Retina (tissue), 1 donor: ENCODE data around the gene IRF6.

ENCODE experiments used
- DNase-seq: peaks from one replicate; pipeline ENCODE4 v3.0.0-alpha.2; 2016

The IRF6 gene

GRCh38 chr1:209805875-209806760 is at the start of gene IRF6:
TSS of gene IRF6 (minus strand) at chr1:209806142. CDS start at chr1:209801413, 4,729 bp downstream.
- DNase-seq, result peak; percentile 60

DNA sequence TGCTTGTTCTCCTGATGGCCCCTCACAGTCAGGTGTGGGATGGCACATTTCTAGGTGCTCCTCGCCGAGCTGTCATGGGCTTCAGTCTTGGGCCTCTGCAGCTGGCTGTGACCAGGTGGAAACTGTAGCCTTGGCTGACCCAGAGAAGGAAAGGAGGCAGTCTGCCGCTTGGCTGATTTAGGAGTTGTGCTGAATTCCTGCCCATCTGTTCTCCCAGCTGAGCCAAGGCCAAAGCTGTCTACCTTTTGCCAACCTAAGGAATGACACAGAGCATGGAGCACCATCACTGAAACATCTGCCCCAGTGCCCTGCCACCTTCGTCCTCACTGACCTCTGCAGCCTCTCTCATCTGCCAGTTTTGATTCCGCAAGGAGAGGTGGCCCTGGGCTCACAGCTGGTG is 49.7 kb upstream of the IRF6 start:
- no peak for DNase-seq

- DNase-seq, result no peak
Observed at GRCh38 chr1:209855006-209855405, 49.1 kb upstream of the IRF6 start.

DNA sequence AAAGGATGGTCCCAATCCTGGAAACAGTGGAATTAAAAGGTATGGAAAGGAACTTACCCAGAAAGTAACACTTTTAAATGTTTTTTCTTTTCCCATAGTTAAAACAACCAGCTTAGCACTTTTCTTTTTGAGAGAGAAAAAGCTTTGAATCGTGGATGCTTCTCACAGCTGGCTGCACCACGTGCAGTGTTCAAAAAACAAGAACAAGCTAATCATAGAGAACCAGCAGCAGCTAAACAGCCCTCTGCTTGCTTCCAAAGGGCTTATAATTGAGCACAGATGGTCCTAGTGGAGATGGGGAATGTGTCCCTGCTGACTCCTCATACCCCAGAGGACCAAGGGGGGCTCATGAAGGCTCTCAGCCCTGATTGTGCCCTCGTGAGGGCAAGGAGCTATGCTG is 48.3 kb upstream of the IRF6 start:
- DNase-seq, result no peak

DNA sequence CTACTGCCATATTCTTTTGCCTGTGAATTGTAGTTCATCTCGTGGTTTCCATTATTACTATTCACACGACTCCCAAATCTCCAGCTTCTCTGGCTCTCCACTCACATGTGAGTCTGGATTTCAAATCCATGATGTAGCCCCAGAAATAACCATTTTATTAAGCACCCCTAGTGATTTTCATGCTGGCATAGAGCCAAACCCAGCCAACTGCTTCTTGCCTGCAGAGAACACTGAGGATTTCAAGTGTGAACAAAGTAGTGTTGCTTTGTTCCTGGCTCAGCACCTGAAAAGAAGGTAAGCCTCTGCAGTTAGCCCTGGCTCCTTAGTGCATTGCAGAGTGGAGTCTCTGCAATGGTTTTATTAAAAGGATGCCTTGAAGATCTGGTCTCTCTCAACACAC is 47.7 kb upstream of the IRF6 start:
- DNase-seq, result no peak

DNA sequence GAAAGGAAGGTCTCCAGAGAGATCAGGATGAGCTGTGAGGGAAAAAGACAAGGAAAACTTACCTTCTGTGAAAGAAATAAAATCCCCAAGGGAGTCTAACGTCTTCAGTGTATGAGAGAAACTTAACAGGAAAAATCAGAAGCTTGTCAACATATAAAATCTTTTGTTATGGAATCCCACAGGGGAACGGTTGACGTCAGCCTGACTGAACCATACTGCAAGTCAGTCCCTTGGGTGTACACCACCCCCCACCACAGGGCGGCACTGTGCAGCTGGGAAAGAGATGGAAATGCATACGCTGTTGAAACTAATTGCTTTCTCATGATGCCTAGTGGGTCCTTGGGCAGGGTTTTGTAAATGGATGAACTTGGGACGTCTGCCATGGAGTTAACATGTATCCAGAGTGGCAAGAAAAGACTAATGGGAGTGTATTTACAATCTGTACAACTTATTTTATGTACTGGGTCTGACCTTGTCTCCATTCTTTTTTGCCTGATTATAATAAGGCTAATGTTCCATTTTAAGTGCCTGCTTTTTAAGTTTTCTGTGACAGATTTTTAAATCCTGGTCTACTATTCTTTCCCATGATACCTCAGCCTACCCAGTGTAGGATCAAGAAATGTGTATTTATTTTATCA is 44.5 kb upstream of the IRF6 start:
- DNase-seq, result peak; percentile 16

GRCh38 chr1:209849388-209849787 is 43.4 kb upstream of the IRF6 start:
- no peak for DNase-seq

- no peak for DNase-seq
Observed at GRCh38 chr1:209845408-209845725, 39.4 kb upstream of the IRF6 start.

DNA sequence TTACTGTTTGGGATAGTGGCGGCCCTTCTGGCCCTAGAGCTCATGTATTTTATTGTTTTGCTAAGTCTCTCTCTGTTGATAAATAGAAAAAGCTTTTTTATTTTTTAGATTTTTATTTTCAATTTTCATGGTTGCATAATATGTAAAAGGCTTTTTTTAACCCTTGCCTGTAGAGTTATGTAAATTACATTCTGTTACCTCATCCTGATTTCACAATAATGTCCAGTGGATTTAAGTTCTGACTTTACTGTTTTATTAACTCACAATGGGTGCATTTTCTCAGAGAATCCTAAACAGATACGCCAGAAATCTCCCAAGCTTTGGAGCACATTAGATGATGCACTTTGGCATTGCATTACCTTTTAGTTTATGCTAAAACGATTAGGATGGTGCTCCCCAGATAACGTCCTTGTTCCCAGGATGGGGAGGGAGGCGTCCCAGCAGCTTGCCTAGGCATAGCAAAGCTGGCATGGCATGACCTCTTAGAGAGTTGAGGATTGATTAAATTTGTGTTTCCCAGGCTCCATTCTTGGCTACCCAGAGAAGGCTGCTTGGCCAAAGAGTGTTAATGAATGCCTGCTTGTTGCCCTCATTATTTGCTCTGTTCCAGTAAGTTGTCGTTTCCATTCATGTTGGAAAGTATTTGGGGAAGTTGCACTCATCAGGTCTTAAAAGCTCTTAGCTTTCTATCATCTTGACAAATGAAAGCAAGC is 38.9 kb upstream of the IRF6 start:
- DNase-seq, result no peak

- no peak for DNase-seq
Observed at GRCh38 chr1:209840611-209841010, 34.7 kb upstream of the IRF6 start.

- no peak for DNase-seq
Observed at GRCh38 chr1:209839875-209840546, 34.1 kb upstream of the IRF6 start.

- no peak for DNase-seq
Observed at GRCh38 chr1:209838537-209838936, 32.6 kb upstream of the IRF6 start.

GRCh38 chr1:209837671-209838070 is 31.7 kb upstream of the IRF6 start:
- no peak for DNase-seq

DNA sequence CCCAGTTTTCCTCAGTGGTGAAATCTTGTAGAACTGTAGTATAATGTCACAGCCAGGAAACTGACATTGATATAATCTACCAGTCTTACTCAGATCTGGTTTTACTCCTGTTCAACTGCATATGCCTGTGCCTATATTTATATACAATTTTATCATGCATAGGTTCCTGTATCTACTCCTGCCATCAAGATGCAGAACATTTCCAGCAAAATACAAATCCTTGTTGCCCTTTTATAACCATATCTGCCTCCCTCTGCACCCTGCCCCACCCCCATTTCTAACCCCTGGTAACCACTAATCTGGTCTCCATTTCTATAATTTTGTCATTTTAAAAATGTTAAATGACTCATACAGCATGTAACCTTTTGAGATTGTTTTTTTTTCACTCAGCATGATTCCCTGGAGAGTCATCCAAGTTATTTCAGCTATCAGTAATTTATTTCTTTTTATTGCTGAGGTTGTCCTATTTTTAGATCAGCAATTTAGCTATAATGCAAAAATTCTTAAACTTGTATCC is 29.9 kb upstream of the IRF6 start:
- no peak for DNase-seq

GRCh38 chr1:209831615-209832014 is 25.7 kb upstream of the IRF6 start:
- no peak for DNase-seq

GRCh38 chr1:209830722-209831121 is 24.8 kb upstream of the IRF6 start:
- DNase-seq, result no peak

GRCh38 chr1:209829716-209830115 is 23.8 kb upstream of the IRF6 start:
- no peak for DNase-seq

DNA sequence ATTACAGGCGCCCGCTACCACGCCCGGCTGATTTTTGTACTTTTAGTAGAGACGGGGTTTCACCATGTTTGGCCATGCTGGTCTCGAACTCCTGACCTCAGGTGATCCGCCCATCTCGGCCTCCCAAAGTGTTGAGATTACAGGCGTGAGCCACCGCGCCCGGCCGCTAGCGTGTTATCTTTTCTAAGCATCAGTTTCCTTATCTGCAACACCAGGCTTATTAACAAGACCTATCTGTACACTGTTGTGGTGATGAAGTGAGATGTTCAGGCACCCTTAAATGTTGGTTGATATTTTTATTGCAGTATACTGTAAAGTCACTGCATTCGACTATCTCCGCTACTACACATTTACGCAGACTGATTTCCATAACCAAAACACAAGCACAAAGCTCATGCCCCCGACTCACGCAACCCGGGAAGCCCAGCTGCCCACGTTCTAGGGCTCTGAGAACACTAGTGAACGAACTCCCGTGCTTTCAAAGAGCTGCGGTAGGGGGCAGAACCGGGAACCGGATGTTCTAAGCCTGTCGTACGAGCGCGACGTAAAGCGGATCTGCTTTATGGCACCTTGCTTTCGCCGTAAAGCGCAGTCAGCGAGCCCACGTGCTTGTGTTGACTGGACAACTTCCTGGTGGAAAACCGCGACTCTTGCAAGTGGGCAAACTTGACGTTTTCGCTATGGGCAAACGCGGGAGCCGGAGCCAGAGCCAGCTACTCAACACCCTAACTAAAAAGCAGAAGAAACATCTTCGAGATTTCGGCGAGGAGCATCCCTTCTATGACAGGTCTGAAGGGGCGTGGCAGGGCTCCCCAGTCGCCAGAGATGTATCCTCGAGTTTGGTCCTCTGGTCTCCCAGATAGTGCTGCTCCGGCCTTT is 21.7 kb upstream of the IRF6 start, which contains the start of gene UTP25:
UTP25 (plus strand) TSS at position 589 of the 879 bp plus-strand sequence; CDS start at position 681, 92 bp downstream.
- peak; percentile 96 for DNase-seq

GRCh38 chr1:209825591-209826434 is 19.9 kb upstream of the IRF6 start:
- DNase-seq, result no peak

DNA sequence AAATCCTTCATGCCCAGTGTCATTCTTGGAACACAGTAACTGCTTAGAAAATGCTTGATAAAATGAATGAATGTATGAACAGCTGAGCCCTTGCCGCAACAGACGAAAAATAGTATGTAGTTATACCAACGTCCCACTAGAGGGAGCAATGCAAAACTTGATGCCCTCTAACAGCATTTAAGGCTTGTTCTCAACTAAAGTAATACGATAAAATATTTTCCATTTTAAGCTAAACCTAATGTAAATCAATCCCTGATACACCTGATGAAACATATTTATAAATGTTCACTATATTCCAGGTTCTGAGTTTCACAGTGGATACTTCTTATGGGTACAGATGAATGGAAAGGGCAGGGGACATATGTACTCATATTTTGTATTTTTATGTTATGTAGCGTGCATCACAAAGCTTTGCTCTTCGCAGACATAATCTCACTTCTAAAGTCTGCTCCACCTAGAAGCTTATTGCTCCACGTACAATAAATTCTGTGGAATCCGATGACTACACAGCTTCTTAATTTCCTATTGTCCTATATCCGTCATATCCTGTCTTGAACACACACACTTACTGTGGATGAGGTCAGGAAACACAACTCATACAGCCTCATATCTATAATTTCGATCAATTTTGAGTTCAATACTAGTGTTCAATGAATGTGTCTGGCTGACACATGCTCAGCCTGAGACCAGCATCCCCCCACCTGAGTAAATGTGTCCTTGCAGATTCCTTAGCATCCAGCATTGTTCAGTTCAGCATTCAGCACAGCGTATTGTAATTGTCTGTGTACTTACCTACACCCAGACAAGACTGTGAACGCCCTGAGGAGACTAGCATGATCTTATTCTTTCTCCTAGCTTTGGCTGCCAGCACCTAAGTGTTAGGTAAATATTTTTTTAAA is 17.4 kb upstream of the IRF6 start:
- DNase-seq, result peak; percentile 38
